CD14-positive monocyte (primary cell): ENCODE data around the gene FAM193A. TPM values are rescaled to one million over a fixed set of nuclear protein-coding genes. Genes with fewer than 3 reads are reported as not detected.
A peak's percentile ranks its signal among the peaks of the same experiment; 100 is the strongest.
"Not testable (repeated sequence)": the region's sequence is repeated elsewhere in the genome, so short reads cannot be mapped to it uniquely, and the experiment has no call there.

ENCODE experiments used
- DNase-seq, 3 donors: peaks; one replicate each; pipeline ENCODE4 v3.0.0-alpha.2; 2011 to 2022
- H2AFZ ChIP-seq: 2 replicates; pipeline ENCODE4 v1.6.0; 2012; ENCODE audit warnings: mild to moderate bottlenecking, low read depth, low read length, inconsistent platforms; ENCODE audit not compliant: insufficient read depth, poor library complexity, severe bottlenecking
- H3K27ac ChIP-seq, 2 donors: 1 replicate in 1 of 2; 2 replicates in 1 of 2; pipeline ENCODE4 v1.5.1; 2012 to 2013; ENCODE audit warnings: low read length in 2 of 2, control low read depth in 1 of 2, inconsistent platforms in 1 of 2, low read depth in 1 of 2, mild to moderate bottlenecking in 1 of 2
- H3K27me3 ChIP-seq, 2 donors: one replicate each; pipeline versions ENCODE4 v1.6.0 to v1.6.1; 2011 to 2013; ENCODE audit warnings: low read length in 2 of 2; ENCODE audit not compliant: control insufficient read depth in 2 of 2, insufficient read depth in 2 of 2
- H3K36me3 ChIP-seq, 2 donors: replicated peaks in 1 of 2; 1 replicate in 1 of 2; 2 replicates in 1 of 2; pipeline versions ENCODE4 v1.5.1 to v1.6.1; 2012 to 2013; ENCODE audit warnings: low read length in 2 of 2, control low read depth in 1 of 2, inconsistent platforms in 1 of 2, mild to moderate bottlenecking in 1 of 2; ENCODE audit not compliant: insufficient read depth in 2 of 2, control insufficient read depth in 1 of 2
- H3K4me1 ChIP-seq, 2 donors: 1 replicate in 1 of 2; 2 replicates in 1 of 2; pipeline versions ENCODE4 v1.5.1 to v1.6.1; 2012 to 2013; ENCODE audit warnings: low read length in 2 of 2, control low read depth in 1 of 2, inconsistent platforms in 1 of 2, mild to moderate bottlenecking in 1 of 2, moderate library complexity in 1 of 2; ENCODE audit not compliant: insufficient read depth in 2 of 2, control insufficient read depth in 1 of 2
- H3K4me2 ChIP-seq: replicated peaks from 2 replicates; pipeline ENCODE3; 2012; ENCODE audit warnings: low read length, moderate library complexity, mild to moderate bottlenecking; ENCODE audit not compliant: poor library complexity, severe bottlenecking; ENCODE audit errors: extremely low read depth
- H3K4me3 ChIP-seq, 3 experiments: fragments of 200-600 bp in 1 of 3; sonication (generic) in 1 of 3; replicated peaks in 1 of 3; 1 replicate in 2 of 3; 2 replicates in 1 of 3; pipeline ENCODE4 v1.5.1; 2011 to 2013; ENCODE audit warnings: low read length in 3 of 3, mild to moderate bottlenecking in 3 of 3, control low read depth in 2 of 3, low read depth in 2 of 3, inconsistent platforms in 1 of 3, moderate library complexity in 1 of 3
- H3K79me2 ChIP-seq: 2 replicates; pipeline ENCODE4 v1.6.0; 2012; ENCODE audit warnings: mild to moderate bottlenecking, control low read depth, inconsistent platforms, low read length, moderate library complexity; ENCODE audit not compliant: insufficient read depth
- H3K9ac ChIP-seq: 2 replicates; pipeline ENCODE4 v1.6.0; 2017; ENCODE audit warnings: low read length, mild to moderate bottlenecking; ENCODE audit not compliant: insufficient read depth, poor library complexity, severe bottlenecking
- H3K9me3 ChIP-seq, 2 donors: replicated peaks in 1 of 2; 1 replicate in 1 of 2; 2 replicates in 1 of 2; pipeline versions ENCODE4 v1.5.1 to v1.6.1; 2012 to 2013; ENCODE audit warnings: low read length in 2 of 2, control low read depth in 1 of 2; ENCODE audit not compliant: control insufficient read depth in 1 of 2, insufficient read depth in 1 of 2
- H4K20me1 ChIP-seq: 2 replicates; pipeline ENCODE4 v1.6.0; 2012; ENCODE audit warnings: mild to moderate bottlenecking, low read length, control low read depth, moderate library complexity; ENCODE audit not compliant: insufficient read depth
- H3K27ac Mint-ChIP-seq, 7 donors: one replicate each; pipeline ENCODE4 v1.8.0; 2020; ENCODE audit warnings: mild to moderate bottlenecking in 7 of 7, mixed read lengths in 7 of 7, moderate library complexity in 6 of 7, inconsistent platforms in 2 of 7
- H3K27me3 Mint-ChIP-seq, 3 donors: one replicate each; pipeline ENCODE4 v1.8.0; 2021 to 2022; ENCODE audit warnings: low read depth in 3 of 3, mild to moderate bottlenecking in 3 of 3, mixed read lengths in 3 of 3, moderate library complexity in 3 of 3, inconsistent platforms in 1 of 3
- H3K36me3 Mint-ChIP-seq, 2 donors: one replicate each; pipeline ENCODE4 v1.8.0; 2020; ENCODE audit warnings: mixed read lengths in 2 of 2, inconsistent platforms in 1 of 2, mild to moderate bottlenecking in 1 of 2
- H3K4me1 Mint-ChIP-seq: one replicate; pipeline ENCODE4 v1.8.0; 2020; ENCODE audit warnings: mild to moderate bottlenecking, mixed read lengths
- H3K4me3 Mint-ChIP-seq, 2 donors: one replicate each; pipeline ENCODE4 v1.8.0; 2020; ENCODE audit warnings: mild to moderate bottlenecking in 2 of 2, mixed read lengths in 2 of 2, moderate library complexity in 1 of 2
- H3K9me3 Mint-ChIP-seq, 7 donors: one replicate each; pipeline ENCODE4 v1.8.0; 2020 to 2022; ENCODE audit warnings: mixed read lengths in 7 of 7, mild to moderate bottlenecking in 6 of 7, moderate library complexity in 6 of 7, inconsistent platforms in 2 of 7
- CTCF ChIP-seq: fragments of 200-600 bp; IDR thresholded peaks from one replicate; pipeline ENCODE4 v1.8.0; 2022; ENCODE audit warnings: antibody characterized with exemption, mild to moderate bottlenecking
- WGBS: methylation state at CpG from one replicate; pipeline ENCODE4 v1.1.5; 2013; ENCODE audit warnings: missing lambda C conversion rate; ENCODE audit not compliant: insufficient coverage; 5-methylcytosine and 5-hydroxymethylcytosine counted together
- intact Hi-C, 2 donors: fragments of 100-400 bp; cut with micrococcal nuclease; formaldehyde crosslinking; loops; one replicate each; pipeline versions ENCODE4 v1.15.0 to v1.15.1; 2023
- polyA plus RNA-seq, 3 donors: library from polyadenylated mRNA; depleted of rRNA in 1 of 3; unstranded in 2 of 3; stranded (reverse) in 1 of 3; fragments of 300-500 nt in 2 of 3; fragments of >200 nt in 1 of 3; fragmentation: Illumina TruSeq in 2 of 3; gene quantifications; 1 replicate in 2 of 3; 2 replicates in 1 of 3; pipeline ENCODE4 v1.2.3, GENCODE V29; 2012 to 2021

The FAM193A gene
- polyA plus RNA-seq, 3 donors, result 0.66 to 11.8 (median 0.82) TPM

- peaks cover 11% of the 10 kb centered on the region for H3K79me2 ChIP-seq
- no peak overlapping the region for H3K4me2 ChIP-seq
- no peak overlapping the region for H2AFZ ChIP-seq
- Mint-ChIP-seq H3K4me3 (no peak overlapping the region), H3K4me1 (peaks cover 6% of the 10 kb centered on the region), H3K27ac (no peak overlapping the region), H3K9me3 (peaks cover 4 to 19% (median 10%) of the 10 kb centered on the region in 7 donors), H3K27me3 (no peaks in the 10 kb centered on the region), H3K36me3 (peaks cover 82 to 94% of the 10 kb centered on the region in 2 donors)
- peak overlapping the region in 1 of 2 donors; percentile 15 for H3K27ac ChIP-seq
- intact Hi-C loops, result no loop called here
- TF ChIP-seq CTCF, result no peak
- H3K9me3 ChIP-seq, result peaks cover 3 to 5% of the 10 kb centered on the region in 2 donors
- H4K20me1 ChIP-seq, result peaks cover 37% of the 10 kb centered on the region
- peaks cover 57 to 99% of the 10 kb centered on the region in 2 donors for H3K36me3 ChIP-seq
- no peak overlapping the region for H3K4me3 ChIP-seq
- DNase-seq, result no peak
- H3K9ac ChIP-seq, result no peak overlapping the region
- no peaks in the 10 kb centered on the region for H3K4me1 ChIP-seq
- WGBS, result no CpG with 5 or more reads among the region's 1 CpG
- H3K27me3 ChIP-seq, result no peaks in the 10 kb centered on the region
These were observed 136.7 kb downstream of the FAM193A start for GRCh38 chr4:2673157-2673556.

GRCh38 chr4:2679762-2680161, 143.3 kb downstream of the FAM193A start:
- intact Hi-C loops, result not testable (repeated sequence)
- H4K20me1 ChIP-seq, result peaks cover 42% of the 10 kb centered on the region

More at GRCh38 chr4:2679762-2680161, 143.3 kb downstream of the FAM193A start:
- WGBS, result 100% methylated on average over 1 of the region's 6 CpGs
- H3K27ac ChIP-seq, H3K27ac Mint-ChIP-seq, H3K9me3 Mint-ChIP-seq, H3K4me1 ChIP-seq, H3K4me3 Mint-ChIP-seq, H3K4me1 Mint-ChIP-seq, H3K27me3 Mint-ChIP-seq, H3K27me3 ChIP-seq, H3K4me2 ChIP-seq, H3K9ac ChIP-seq, H3K4me3 ChIP-seq, DNase-seq, H3K79me2 ChIP-seq, H2AFZ ChIP-seq, H3K9me3 ChIP-seq: not testable (repeated sequence)
- peaks cover 39 to 93% of the 10 kb centered on the region in 2 donors for H3K36me3 ChIP-seq
- H3K36me3 Mint-ChIP-seq, result peaks cover 71 to 99% of the 10 kb centered on the region in 2 donors
